IPS-18a (cell line): ENCODE results near the gene PYGB.
"Not testable (repeated sequence)": the region's sequence is repeated elsewhere in the genome, so short reads cannot be mapped to it uniquely, and the experiment has no call there.

Experiments
- H3K27ac ChIP-seq: one replicate; pipeline ENCODE4 v1.5.1; 2013; ENCODE audit warnings: low read length
- H3K27me3 ChIP-seq: one replicate; pipeline ENCODE4 v1.6.1; 2013; ENCODE audit warnings: mild to moderate bottlenecking, low read length; ENCODE audit not compliant: control insufficient read depth, insufficient read depth
- H3K36me3 ChIP-seq: one replicate; pipeline ENCODE4 v1.6.1; 2013; ENCODE audit warnings: low read depth, low read length; ENCODE audit not compliant: control insufficient read depth
- H3K4me1 ChIP-seq: one replicate; pipeline ENCODE4 v1.6.1; 2013; ENCODE audit warnings: low read depth, low read length; ENCODE audit not compliant: control insufficient read depth
- H3K4me3 ChIP-seq: one replicate; pipeline ENCODE4 v1.5.1; 2013; ENCODE audit warnings: low read length
- H3K9ac ChIP-seq: one replicate; pipeline ENCODE4 v1.6.1; 2013; ENCODE audit warnings: mild to moderate bottlenecking, low read length, moderate library complexity
- H3K9me3 ChIP-seq: one replicate; pipeline ENCODE4 v1.6.1; 2013; ENCODE audit warnings: low read depth, low read length; ENCODE audit not compliant: control insufficient read depth

The PYGB gene

DNA sequence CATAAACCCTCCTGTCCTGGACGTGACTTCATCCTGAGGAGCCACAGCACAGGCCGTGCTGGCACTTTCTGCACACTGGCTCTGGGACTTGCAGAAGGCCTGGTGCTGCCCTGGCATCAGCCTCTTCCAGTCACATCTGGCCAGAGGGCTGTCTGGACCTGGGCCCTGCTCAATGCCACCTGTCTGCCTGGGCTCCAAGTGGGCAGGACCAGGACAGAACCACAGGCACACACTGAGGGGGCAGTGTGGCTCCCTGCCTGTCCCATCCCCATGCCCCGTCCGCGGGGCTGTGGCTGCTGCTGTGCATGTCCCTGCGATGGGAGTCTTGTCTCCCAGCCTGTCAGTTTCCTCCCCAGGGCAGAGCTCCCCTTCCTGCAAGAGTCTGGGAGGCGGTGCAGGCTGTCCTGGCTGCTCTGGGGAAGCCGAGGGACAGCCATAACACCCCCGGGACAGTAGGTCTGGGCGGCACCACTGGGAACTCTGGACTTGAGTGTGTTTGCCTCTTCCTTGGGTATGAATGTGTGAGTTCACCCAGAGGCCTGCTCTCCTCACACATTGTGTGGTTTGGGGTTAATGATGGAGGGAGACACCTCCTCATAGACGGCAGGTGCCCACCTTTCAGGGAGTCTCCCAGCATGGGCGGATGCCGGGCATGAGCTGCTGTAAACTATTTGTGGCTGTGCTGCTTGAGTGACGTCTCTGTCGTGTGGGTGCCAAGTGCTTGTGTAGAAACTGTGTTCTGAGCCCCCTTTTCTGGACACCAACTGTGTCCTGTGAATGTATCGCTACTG is 22.0 kb upstream of the PYGB start:
- Histone ChIP-seq H3K27me3 (no peaks in the 10 kb centered on the region), H3K27ac (no peak overlapping the region), H3K9ac (no peak overlapping the region), H3K36me3 (no peaks in the 10 kb centered on the region), H3K4me3 (no peak overlapping the region), H3K9me3 (no peaks in the 10 kb centered on the region), H3K4me1 (peaks cover 5% of the 10 kb centered on the region)

DNA sequence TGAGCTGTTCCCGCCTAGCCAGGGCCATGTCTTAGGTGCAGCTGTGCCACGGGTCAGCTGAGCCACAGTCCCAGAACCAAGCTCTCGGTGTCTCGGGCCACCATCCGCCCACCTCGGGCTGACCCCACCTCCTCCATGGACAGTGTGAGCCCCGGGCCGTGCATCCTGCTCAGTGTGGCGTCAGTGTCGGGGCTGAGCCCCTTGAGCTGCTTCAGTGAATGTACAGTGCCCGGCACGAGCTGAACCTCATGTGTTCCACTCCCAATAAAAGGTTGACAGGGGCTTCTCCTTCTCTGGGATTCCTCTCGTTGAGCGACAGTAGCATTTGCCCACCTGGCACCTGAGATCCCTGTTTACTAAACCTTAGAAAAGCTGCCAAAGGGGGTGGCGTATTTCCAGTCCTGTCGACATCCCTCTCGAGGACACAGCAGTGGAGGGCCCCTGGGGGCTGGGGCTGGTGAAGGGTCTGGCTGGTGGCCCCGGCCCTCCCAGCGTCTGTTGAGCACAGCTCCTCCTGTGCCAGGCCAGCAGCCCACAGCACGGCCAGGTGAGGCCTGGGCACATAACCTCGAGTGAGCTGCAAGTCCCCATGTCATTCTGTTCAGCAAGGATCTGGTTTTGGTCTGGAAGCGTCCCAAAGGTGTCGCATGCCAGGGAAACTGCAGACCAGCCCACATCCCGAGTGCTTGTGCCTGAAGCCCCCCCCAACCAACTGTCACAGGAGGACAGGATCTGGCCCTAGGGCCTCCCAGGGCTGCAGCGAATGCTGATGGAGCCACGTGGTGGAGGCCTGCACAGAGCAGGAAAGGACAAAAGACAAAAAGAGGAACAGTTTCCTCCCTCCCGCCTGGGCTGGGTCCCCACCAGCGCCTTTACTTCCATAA is 21.2 kb upstream of the PYGB start:
- Histone ChIP-seq H3K36me3 (no peaks in the 10 kb centered on the region), H3K27me3 (no peaks in the 10 kb centered on the region), H3K9me3 (no peaks in the 10 kb centered on the region), H3K9ac (no peak overlapping the region), H3K4me3 (no peak overlapping the region), H3K4me1 (peaks cover 5% of the 10 kb centered on the region), H3K27ac (no peak overlapping the region)

DNA sequence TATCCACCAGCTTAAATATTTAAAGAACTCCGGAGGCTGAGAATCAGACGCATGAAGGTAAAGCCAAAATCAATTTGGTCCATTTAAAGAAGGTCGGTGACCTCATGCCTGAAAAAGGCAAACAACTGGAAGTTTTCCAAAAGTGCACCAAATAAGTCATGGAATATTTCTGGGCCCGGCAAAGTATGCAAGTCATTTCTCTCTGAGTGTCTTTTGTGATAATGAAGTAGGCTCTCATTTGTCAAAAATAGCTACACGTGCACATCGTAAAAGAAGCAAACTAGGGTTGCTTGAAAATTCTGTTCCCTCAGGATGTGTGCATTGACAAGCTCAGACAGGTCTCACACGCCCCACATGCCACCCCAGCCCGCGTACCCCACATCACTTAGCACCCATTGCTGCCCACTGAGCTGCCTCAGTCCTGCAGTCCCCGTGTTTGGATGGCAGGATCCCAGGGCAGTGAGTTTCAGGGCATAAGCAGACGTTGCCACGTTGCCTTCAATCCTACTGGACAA is 20.5 kb upstream of the PYGB start:
- Histone ChIP-seq H3K4me3 (no peak overlapping the region), H3K4me1 (peaks cover 5% of the 10 kb centered on the region), H3K27ac (no peak overlapping the region)

DNA sequence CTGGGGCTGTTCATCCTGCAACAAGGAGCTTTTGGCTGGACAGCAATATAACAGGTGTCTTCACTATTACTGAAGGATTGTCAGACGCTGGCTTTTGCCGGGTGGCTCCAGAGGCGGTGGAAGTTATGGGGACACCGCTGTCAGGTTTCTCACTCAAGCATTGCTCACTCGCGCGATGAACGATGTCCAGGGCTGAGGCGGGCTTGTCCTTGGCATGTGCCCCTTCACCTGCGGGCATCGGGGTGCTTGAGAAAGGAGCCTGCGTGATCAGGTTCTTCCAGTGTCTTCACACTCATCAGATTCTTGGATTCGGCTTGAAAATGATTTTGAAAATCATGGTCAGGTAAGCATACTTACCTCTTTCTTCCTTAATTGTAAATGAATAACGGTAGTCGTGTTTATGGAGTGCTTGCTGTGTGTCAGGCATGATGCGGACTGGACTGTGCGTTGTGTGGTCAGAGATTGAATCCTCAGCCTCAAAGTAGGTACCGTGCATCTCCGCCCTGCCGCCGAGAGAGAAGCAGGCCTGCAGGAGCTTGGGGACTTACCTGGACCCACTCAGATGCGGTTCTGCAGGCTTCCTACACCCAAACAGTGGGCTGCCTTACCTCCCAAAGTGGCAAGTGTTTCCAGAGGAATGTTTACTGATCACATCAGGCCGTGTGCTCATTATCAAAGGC is 18.3 kb upstream of the PYGB start:
- H3K4me3 ChIP-seq, result no peak overlapping the region
- H3K9ac ChIP-seq, result no peak overlapping the region
- H3K27me3 ChIP-seq, result no peaks in the 10 kb centered on the region
- no peaks in the 10 kb centered on the region for H3K4me1 ChIP-seq
- H3K36me3 ChIP-seq, result no peaks in the 10 kb centered on the region
- H3K9me3 ChIP-seq, result no peaks in the 10 kb centered on the region
- H3K27ac ChIP-seq, result no peak overlapping the region

More for the DNA sequence above, 20.5 kb upstream of the PYGB start:
- Histone ChIP-seq H3K9me3 (no peaks in the 10 kb centered on the region), H3K27me3 (no peaks in the 10 kb centered on the region), H3K9ac (no peak overlapping the region), H3K36me3 (no peaks in the 10 kb centered on the region)

DNA sequence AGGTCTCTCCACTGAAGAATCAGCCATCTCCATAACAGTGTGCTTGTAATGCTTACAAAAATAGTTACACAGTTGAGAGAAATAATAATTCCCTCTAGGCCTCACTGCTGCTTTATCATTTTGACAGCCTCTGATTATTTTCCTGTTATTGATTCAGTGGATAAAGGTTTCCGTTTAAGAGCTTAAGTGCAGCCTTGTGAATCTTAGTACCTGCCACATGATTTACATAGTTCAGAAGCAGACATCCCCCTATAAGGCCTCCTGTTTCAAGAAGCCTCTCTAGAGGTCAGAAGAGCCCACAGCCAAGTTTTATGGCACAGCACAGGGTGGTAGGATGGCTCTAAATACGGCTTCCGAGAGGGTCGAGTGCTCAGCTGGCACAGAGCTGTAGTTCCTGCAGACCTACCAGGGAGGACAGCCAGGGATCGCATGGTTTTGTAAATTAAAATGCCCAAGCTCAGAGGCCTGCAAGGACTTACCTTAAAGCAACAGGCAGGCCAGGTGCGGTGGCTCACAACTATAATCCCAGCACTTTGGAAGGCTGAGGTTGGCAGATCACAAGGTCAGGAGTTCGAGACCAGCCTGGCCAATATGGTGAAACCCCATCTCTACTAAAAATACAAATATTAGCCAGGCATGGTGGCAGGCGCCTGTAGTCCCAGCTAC is 17.6 kb upstream of the PYGB start:
- H3K4me1 ChIP-seq, result no peaks in the 10 kb centered on the region
- no peak overlapping the region for H3K27ac ChIP-seq
- H3K9me3 ChIP-seq, result no peaks in the 10 kb centered on the region
- no peaks in the 10 kb centered on the region for H3K36me3 ChIP-seq
- no peaks in the 10 kb centered on the region for H3K27me3 ChIP-seq
- no peak overlapping the region for H3K4me3 ChIP-seq
- H3K9ac ChIP-seq, result no peak overlapping the region

DNA sequence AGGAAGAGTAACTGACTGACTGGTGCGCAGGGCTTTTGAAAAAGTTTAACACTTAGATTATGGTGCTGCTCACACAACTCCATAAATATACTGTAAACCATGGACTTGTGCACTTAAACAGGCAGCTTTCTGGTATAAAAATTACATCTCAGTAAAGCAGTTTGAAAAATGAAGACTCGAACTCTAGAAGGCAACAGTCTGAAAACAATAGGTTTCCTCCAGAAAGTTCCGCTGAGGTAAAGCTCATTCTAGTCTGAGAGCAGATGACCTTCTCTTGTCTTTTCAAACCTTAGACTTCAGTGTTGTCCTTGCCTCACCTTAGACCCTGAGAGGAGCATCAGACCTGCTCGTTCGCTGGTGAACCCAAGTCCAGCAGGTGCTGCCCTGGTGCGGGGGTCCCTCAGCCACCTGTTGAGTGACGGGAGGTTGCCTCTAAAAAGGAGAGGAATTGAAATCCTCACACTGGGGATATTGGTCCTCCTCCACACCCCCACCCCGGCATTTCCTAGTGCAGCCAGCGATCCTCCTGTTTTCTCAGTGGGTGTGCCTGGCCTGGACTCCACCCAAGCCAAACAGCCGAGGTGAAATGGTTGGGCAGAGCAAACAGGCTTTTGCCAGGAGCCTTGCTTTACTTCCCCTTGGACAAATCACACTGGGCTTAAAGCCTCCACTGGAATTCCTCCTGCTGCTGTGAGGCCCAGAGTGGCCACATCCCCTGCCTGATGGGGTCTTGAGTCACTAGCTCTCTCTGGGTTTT is 14.7 kb upstream of the PYGB start:
- Histone ChIP-seq H3K9me3 (no peaks in the 10 kb centered on the region), H3K27ac (no peak overlapping the region), H3K4me1 (no peaks in the 10 kb centered on the region), H3K27me3 (no peaks in the 10 kb centered on the region), H3K9ac (no peak overlapping the region), H3K36me3 (no peaks in the 10 kb centered on the region), H3K4me3 (no peak overlapping the region)

DNA sequence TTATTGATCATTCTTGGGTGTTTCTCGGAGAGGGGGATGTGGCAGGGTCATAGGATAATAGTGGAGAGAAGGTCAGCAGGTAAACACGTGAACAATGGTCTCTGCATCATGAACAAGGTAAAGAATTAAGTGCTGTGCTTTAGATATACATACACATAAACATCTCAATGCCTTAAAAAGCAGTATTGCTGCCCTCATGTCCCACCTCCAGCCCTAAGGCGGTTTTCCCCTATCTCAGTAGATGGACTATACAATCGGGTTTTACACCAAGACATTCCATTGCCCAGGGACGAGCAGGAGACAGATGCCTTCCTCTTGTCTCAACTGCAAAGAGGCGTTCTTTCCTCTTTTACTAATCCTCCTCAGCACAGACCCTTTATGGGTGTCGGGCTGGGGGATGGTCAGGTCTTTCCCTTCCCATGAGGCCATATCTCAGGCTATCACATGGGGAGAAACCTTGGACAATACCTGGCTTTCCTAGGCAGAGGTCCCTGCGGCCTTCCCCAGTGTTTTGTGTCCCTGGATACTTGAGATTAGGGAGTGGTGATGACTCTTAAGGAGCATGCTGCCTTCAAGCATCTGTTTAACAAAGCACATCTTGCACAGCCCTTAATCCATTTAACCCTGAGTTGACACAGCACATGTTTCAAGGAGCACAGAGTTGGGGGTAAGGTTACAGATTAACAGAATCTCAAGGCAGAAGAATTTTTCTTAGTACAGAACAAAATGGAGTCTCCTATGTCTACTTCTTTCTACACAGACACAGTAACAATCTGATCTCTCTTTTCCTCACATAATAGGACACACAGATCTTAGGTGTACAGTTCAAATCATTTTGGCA is 13.7 kb upstream of the PYGB start:
- not testable (repeated sequence) for H3K27me3 ChIP-seq, H3K4me3 ChIP-seq, H3K27ac ChIP-seq, H3K36me3 ChIP-seq, H3K9me3 ChIP-seq, H3K9ac ChIP-seq, H3K4me1 ChIP-seq

DNA sequence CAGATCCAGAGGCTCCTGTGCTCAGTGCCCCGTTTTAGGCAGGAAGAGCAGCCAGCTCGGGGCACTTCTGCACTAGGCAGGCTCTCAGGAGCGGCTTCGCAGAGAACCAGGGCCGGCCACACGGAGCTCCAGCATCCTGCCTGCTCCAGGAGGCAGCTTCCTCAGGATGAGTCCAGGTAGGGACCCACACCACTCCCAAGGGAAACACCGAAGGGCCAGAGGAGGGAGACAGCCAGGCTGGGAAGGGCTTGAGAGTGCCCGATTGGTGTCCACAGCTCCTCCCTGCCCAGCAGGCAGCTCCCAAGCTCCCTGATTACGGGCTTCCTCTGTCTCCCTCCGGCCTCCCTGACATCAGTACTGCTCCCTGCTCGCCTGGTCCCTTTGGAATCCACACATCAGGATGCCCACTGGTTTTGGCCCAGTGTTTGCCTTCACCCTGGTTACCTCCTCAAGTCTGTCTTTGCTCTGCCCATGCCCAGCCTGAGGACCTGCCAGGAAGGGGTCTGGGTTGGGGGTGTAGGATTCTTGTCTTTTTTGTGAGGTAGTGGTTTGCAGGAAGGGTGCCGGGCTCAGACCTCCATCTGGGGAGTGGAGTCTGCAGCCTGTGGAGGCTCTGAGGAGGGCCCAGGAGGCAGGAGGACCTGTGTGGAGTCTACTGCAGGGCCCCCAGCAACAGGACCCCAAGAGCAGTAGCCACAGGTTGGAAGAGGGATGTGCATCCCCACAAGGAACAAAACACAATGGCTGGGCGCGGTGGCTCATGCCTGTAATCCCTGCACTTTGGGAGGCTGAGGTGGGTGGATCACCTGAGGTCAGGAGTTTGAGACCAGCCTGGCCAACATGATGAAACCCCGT is 11.2 kb upstream of the PYGB start:
- Histone ChIP-seq H3K27me3 (no peaks in the 10 kb centered on the region), H3K9ac (no peak overlapping the region), H3K4me1 (no peaks in the 10 kb centered on the region), H3K27ac (no peak overlapping the region), H3K9me3 (no peaks in the 10 kb centered on the region), H3K4me3 (no peak overlapping the region), H3K36me3 (no peaks in the 10 kb centered on the region)

DNA sequence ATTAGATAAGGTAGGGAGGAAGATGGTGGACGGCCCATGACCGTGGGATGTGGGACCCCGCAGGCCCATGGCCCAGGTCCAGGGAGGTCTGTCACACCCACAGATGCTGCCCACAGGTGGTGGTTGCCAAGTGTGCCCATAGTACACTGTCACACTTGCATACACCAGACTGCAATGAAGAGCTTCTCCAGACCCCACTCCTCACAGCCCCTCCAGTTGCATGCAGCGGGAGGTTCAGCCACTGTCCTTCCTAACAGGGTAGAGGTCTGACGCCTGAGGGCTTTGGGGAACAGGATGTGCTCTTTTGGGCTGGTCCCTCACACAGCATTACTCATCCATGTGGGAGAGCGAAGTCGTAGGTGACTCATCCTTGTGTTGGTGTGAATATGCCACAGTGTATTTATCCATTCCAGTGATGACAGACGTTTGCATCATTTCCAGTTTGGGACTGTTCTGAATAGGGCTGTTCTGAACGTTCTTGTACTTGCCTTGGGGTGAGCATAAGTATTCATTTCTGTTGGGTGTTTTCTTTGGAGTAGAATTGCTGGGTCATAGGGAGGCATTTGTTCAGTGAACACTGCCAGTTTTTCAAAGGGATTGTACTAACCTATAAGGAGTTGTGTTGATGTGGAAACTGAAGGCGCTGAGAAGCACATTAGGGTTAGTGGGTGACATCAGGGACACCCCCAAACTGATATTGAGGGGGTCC is 10.1 kb upstream of the PYGB start:
- Histone ChIP-seq H3K4me1 (no peaks in the 10 kb centered on the region), H3K9ac (no peak overlapping the region), H3K9me3 (no peaks in the 10 kb centered on the region), H3K27ac (no peak overlapping the region), H3K36me3 (no peaks in the 10 kb centered on the region), H3K4me3 (no peak overlapping the region), H3K27me3 (no peaks in the 10 kb centered on the region)
